GM21576 (cell line): ENCODE measurements around the gene TENM3.
A peak's percentile ranks its signal among the peaks of the same experiment; 100 is the strongest.

ENCODE experiments used
- ATAC-seq: cut with Tn5 transposase; IDR thresholded peaks from one replicate; pipeline ENCODE4 v1.9.1; 2021; ENCODE audit warnings: mild to moderate bottlenecking, moderate library complexity; ENCODE audit not compliant: unreplicated experiment

Gene TENM3

DNA sequence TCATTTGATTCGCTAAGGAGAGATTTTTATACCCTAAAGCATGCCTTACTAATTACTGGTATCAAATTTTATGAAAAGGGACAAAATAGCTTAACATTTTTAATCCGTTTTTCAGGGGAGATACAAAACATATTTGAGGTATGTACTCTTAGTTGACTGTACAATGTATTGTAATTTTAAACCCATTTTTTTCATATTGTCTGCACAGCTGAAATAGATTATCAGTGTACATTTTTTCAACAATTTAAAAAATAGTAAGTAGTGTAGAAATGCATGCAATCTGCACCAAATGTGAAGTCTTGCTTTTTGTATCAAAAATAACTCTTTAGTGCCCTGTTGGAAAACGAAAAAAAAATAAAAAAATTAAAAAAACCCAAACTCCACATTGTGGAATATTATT lies 82.2 kb downstream of the TENM3 start:
- ATAC-seq = no peak

DNA sequence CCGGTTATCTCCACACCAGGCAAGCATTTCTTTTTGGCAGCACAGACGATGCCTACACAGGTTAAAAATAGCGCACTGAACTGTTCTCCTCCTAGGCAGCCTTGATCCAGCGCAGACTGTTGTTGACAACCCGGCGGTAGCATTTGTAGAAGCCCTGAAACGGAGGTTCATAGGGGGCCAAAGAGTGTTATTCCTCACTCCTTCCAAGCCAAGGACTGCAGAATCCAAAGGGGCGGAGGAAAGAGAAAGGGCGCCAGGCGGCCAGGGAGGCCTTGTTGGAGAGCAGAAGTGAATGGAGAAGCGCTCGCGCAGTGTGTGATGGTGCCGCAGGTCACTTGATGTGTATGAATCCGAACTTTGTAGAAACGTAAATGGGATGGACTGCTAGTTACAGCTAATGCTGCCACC lies 82.7 kb downstream of the TENM3 start:
- no peak for ATAC-seq

DNA sequence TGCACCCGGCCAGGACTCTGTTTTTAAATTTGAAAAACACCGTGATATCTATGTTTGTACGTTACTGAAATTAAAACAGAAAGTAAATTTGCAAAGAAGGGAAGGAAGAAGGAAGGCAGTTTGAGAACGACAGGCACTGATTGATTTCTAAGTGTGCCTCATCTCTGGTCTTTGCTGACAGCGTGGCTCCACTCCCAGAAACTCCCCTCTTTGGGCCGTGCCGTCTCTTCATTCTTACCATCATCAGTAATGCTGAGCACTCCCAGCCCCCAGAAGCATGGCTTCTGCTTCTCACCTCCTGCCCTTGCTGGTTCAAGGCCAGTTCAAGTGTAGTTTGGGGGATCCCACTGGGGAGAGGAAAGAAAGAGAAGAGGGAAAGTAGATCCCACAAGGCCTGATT lies 85.3 kb downstream of the TENM3 start:
- no peak for ATAC-seq

DNA sequence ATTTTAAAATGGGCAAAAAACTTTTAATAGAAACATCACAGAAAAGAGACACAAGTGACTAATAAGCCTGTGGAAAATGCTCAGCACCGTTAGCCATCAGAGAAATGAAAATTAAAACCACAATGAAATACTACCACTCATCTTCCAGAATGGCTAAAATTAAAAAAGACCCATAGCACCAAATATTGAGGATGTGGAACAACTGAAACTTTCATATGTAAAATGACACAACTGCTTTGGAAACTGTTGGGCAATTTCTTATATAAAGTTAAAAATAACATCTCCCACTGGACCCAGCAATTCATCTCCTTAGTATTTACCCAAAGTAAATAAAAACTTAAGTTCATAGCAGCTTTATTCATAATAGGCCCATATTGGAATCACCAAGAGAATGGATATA lies 94.2 kb downstream of the TENM3 start:
- no peak for ATAC-seq

DNA sequence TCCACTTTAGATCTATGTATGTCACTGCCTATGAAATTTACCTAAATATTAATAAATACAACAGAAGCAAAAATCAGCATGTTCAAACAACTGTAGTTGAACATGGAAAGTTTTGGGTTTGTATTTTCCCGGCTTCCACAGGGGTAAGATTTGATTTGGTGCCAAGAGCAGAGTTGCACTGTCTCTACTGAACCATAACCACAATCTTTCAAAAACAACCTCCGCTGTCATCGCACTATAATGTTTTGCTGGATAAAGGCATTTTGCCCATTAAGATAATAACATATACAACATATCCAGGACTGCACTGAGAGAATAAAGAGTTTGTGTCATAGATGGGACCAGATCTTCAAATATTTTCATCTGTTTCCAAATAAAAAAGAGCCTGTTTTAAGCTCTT lies 94.9 kb downstream of the TENM3 start:
- ATAC-seq = no peak

DNA sequence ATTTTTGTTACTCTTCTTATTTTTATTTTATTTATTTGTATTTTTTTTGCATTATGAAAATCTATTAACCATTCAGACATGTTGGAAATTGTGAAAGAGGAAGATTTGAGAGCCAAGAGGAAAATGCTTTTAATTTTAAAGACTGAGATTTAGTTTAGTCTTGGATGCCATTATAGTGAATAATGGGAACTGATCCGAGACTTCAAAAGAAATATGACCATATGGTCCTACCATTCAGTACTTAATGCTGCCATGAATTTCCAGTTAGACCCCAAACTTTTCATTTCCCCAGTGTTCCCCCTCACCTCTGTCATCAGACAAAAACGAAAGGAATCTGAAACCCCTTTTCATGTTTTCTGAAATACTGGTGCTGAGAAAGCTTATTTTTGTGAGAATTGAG lies 95.5 kb downstream of the TENM3 start:
- no peak for ATAC-seq

DNA sequence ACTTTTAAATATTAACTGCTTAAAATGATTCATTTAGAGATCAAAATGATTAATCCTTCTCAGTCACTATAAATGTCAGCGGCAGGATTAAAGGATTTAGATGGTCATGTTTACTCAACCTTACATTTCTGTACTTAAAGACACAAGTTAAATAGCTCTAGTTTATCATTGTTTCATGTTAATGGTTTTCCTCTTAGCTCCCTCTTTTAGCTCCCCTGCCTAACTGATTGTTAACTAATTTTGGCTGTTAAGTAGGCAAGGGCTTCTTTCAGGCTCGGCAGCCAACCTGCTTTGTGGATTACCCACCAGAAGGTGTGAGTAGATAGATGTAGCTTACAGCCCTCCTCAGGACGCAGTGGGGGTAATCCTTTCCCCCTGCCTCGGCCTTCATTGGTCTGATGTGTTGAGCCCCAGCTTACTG lies 96.0 kb downstream of the TENM3 start:
- ATAC-seq = no peak

DNA sequence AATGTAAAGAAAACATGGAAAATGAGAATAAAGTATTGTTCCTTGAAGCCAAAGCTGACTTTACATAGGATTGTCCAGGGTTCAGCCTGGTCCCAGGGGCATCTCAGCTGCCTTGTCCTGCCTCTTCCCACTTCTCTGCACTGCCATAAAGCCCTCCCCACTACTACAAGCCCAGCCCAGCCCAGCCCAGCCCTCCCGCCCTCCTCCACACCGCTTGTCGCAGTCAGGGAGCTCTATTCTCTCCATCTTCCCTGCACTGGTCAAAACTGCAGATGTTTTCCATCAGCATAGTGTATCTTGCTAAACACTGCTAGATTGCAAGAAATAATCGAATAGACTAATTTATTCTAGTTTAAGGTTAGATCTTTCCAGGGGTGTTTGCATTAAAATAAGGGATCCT lies 100.3 kb downstream of the TENM3 start:
- no peak for ATAC-seq

DNA sequence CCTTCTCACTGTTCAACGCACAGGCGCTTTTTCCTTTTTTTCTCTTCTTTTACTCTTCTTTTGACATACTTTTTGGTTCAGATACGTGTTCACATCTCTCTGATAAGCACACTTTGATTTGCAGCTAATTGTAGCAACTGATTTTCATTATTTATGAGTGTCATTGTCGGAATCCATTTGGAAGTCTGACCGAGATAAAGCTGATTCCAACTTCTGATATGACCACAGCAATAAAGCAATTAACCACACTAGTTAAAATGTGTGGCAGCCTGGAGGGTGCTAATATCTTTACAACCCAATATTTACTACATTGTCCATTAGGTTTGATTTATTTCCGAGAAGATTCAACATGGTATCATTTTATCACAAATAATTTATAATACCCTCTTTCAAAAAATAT lies 101.8 kb downstream of the TENM3 start:
- ATAC-seq = no peak

DNA sequence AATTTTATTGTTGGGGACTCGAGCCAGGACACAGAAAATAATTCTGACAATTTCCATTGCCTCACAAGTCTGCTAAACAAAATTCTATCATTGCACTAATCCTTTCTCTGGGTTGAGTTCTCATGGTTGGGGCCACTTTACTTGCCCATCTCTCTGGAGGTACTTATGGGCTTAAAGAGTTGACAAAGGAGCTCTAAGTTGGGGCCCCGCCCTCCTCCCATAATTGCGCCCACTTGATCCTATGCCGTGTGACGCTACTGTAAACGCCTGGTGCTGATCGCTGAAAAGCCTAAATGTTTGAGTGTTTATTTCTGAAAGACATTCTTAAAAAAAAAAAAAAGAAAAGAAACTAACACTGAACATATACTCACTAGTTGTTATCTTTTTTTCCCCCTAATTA lies 103.0 kb downstream of the TENM3 start:
- no peak for ATAC-seq

DNA sequence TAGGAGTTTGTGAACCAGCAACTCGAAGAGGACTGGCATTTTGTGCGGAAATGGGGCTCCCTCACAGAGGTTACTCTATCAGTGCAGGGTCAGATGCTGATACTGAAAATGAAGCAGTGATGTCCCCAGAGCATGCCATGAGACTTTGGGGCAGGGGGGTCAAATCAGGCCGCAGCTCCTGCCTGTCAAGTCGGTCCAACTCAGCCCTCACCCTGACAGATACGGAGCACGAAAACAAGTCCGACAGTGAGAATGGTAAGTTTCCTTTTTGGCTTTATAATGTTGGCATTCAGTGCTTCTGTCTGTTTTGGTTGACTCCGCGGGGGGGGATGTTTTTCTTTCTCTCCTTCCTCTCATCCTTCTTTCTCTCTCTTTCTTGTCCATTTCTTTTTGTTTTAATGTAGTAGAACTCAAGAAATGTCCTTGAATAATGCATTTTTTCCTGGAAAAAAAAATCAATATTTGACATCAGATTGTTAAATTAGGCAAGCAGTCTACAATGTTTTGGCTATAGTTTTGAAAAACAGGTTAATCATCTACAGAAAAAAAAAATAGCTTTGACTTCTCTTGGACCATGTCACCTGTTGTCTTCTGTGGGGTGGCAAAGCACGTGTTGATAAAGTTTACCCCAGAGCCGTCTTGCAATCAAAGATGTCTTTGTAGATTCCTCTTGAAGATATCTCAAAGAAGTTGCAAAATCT lies 103.6 kb downstream of the TENM3 start:
- ATAC-seq = no peak

DNA sequence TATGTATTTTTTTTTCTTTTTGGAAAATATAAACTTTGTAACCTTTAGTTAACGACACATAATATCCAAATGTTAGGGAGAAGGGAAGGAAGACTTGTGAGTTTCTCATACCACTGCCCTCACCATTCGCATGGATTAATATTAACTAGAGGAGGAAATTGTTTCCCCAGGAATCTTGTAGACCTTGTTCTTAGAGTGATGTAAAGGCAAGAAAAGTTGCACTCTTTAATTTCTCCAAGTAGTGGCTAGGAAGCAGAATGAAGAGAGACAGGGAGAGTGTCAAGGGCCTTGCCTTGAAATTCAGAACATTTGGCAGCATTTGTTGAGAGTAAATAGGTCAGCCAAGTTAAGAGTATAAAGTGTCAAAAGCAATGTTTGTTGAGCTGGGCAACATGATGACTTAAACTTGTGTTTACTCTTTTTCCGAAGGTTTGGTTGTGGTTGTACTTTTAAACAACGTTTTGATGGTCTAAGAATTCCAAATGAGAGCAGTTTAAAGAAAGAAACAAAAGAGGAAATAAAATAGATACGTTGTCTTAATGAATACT lies 105.7 kb downstream of the TENM3 start:
- no peak for ATAC-seq

DNA sequence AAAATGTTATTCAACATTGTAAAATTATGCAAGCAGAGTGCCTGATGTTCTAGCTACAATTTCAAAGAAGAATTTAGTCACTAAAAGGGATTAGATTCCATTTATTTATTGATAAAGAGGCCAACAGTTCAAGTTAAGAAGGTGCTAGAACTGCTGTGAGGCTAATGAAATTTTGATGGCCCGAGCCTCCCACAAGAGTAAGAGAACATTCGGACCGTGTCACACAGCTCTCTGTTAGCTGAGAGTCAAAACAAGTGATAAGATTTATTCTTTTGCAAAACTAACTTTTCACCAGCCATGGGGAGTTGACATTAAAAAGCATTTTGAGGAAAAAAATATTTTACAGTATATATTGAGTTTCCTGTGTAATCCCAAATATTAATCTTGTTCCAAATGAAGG lies 106.8 kb downstream of the TENM3 start:
- no peak for ATAC-seq

DNA sequence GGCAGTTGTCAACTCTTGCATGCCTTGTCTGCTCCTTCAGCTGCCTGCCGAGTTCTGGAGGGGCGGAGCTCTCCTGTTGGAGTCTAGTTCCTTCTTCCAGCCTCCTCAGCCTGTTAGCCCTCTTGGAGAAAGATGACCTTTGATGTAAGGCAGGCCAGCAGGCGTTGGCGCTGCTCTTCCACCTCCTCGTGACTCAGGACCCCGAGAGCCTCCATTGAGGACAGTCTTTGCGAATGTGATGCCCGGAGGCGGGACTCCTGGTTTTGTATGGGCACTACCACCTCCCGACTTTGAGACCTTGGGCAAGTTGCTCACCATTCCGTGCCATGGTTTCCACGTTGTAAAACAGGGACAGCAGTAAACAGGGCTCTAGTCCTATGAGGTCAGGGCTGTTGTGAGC lies 108.3 kb downstream of the TENM3 start:
- no peak for ATAC-seq

DNA sequence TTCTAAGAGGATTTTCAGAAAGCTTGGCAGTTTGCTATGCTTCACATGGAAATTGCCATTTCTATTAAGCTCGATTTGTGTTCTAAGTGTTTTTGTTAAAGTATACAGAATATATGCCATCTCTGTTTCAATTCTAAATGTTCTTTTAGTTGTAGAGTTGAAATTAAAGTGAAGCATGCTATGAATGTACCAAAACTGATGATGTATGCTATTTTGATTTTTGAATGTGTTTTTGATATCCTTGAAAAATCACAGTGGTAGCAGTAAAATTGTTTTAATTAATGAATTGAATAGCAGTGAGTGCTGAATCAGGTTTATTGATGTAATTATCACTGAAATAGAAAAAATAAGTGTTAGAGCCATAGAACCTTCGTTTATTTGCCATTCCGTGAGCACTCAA lies 110.9 kb downstream of the TENM3 start:
- ATAC-seq = no peak

DNA sequence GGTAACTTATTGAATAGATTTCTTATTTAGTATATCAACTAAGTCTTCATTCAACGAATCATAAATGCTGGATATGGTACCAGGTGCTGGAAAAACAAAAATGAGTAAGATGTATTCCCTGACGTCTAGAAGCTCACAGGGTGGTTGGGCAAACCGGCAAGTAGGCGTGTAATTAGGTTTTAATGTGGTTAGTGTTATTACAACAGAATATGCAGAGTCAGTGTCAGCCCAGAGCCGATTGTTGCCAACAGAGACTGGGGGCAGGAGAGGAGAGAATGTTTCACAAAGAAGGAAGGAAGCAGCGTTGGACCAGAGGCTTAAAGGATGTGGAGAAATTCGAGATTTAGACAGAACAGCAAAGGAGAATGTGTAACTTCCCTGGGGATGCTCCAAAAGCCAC lies 111.7 kb downstream of the TENM3 start:
- no peak for ATAC-seq

DNA sequence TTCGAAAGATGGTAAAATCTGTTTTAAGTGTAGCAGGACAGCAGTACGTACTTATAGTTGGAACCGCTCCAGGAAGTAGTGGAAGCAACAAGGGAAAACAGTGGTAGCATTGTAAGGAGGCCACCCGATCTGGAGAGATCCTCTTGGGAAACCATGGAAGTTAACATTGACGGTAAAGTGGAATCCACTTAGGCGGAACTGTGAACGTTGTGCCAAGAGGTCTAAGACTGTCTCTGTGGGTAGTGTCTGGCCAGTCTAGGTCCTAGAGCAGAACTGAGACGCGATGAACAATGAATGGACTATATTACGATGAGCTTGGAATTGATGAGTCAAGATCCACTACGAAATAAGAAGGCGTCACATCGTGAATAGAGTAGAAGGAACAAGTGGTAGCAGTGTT lies 124.0 kb downstream of the TENM3 start:
- ATAC-seq = no peak

DNA sequence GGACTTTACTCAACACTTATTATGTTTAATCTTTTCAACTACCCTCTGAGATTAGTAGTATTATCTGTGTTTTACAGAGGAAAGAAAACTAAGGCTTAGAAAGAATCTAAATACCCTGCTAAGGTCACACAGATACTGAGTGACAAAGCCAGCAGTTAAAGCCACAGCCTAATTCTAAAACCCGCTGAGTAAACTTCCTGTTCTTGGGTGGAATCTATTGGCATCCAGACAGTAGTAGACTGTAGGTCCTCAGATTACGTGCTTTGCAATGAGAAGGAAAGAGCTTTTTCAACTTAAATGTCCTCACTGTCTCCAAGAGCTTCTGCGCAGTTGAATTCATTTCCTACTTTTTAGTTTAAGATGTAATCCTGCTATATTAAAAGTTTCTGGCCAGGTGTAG lies 126.0 kb downstream of the TENM3 start:
- no peak for ATAC-seq

DNA sequence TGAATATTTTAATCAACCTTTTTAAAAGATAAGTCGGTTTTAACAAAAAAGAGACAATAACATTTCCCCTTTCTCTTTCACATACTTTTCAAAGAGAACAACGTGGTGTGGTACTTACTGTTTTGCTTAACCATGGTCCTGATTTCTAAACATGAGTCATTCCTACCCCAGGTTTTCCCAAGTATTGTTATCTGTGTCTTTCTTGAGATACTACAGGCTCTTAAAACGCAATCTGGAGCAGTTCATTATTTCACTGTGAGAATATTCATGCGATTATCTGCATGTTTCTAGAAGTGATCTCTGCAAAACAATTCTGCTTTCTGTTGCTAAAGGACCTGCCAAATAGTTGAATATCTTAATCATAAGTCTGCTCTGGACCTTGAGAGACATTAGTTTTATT lies 127.3 kb downstream of the TENM3 start:
- no peak for ATAC-seq

DNA sequence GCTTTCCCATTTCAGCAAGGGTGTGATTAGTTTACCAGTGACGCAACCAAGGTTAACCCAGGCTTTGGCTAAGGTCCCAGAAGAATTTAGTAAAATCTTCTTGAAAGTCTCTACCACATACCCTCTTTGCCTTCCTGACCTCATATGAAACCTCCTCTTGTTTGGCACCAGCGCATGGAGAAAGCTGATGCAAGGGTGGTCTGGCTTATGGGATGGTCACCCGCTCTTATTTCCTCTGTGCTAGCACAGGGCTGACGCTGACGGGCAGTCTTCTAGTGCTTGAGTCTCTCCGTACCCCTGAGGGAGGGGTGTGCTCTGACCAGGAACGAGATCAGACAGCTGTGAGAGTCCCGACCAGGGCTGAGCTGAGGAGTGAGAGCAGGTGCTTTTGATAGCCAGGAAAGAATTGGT lies 137.6 kb downstream of the TENM3 start:
- no peak for ATAC-seq

DNA sequence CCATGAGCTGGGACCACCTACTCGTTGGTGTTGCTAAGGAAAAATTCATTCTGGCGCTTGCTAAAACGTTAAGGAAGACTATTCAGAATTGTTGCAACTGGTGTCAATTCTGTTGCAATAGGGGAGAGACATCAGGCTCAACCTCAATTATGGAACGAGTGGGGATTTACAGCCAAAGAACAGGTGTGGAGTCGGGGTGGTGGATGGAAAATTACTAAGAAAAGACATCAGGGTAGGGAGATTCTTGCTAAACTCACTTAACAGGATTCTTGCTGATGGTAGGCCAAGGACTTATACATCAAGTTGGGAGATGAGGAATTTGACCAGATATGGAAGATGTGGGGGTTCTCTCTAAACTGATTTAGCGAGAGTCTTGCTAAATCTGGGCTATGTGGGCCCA lies 139.7 kb downstream of the TENM3 start:
- ATAC-seq = no peak

DNA sequence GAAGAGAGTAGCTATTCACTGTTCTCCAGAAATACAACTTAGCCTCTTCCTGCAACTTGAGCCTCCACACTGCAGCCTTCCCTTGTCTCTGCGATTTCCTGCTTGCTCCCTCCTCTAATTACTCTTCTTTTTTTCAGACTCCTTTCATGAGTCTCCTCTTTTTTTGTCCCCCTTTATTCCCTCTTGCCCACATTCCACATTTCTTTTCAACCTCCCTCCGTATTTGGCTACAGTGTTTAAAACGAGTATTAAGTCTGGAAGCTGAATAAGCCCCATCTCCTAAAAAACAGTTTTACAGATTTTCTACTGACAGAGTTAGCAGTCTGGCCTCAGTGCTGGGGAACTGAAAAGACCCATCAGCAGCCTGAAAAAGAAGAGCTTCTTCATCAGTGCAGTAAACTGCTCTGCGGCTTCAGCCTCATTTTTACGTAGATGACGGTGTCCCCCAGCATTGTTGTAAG lies 141.5 kb downstream of the TENM3 start:
- ATAC-seq = no peak

DNA sequence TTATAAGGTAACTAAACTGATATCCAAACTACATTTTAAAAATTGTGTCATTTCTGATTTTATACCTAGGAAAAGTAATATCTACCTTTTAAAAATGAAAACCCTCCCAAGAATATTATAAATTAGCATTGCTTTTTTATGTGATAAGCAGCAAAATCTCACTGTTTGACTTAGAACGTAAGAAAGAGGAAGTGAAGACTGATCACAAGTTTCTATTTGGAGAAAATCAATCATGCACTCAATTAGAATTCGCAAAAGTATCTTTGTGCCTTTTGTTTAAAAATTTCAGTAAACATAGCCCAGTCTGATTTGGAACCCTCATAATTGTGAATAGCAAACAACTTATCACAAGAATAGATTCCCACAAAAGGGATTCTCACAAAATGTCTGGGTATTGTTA lies 142.7 kb downstream of the TENM3 start:
- ATAC-seq = peak; percentile 84
